ENCODE results near the gene TEX38. TPM values are rescaled to one million over a fixed set of nuclear protein-coding genes. Genes with fewer than 3 reads are reported as not detected.

The TEX38 gene
- total and polyA plus RNA-seq, 2 experiments from 2014 or later: not detected

GRCh38 chr1:46639547-46639946, 32.1 kb upstream of the TEX38 start (continued):
- TF ChIP-seq, protein P1, sequence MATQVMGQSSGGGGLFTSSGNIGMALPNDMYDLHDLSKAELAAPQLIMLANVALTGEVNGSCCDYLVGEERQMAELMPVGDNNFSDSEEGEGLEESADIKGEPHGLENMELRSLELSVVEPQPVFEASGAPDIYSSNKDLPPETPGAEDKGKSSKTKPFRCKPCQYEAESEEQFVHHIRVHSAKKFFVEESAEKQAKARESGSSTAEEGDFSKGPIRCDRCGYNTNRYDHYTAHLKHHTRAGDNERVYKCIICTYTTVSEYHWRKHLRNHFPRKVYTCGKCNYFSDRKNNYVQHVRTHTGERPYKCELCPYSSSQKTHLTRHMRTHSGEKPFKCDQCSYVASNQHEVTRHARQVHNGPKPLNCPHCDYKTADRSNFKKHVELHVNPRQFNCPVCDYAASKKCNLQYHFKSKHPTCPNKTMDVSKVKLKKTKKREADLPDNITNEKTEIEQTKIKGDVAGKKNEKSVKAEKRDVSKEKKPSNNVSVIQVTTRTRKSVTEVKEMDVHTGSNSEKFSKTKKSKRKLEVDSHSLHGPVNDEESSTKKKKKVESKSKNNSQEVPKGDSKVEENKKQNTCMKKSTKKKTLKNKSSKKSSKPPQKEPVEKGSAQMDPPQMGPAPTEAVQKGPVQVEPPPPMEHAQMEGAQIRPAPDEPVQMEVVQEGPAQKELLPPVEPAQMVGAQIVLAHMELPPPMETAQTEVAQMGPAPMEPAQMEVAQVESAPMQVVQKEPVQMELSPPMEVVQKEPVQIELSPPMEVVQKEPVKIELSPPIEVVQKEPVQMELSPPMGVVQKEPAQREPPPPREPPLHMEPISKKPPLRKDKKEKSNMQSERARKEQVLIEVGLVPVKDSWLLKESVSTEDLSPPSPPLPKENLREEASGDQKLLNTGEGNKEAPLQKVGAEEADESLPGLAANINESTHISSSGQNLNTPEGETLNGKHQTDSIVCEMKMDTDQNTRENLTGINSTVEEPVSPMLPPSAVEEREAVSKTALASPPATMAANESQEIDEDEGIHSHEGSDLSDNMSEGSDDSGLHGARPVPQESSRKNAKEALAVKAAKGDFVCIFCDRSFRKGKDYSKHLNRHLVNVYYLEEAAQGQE (IDR thresholded peaks at IDR 0.05; ENCODE audit: unreplicated experiment): no peak
- TF ChIP-seq POLR2AphosphoS5 (IDR thresholded peaks at IDR 0.05; ENCODE audit: low read depth): no peak
- TF ChIP-seq, protein P2, sequence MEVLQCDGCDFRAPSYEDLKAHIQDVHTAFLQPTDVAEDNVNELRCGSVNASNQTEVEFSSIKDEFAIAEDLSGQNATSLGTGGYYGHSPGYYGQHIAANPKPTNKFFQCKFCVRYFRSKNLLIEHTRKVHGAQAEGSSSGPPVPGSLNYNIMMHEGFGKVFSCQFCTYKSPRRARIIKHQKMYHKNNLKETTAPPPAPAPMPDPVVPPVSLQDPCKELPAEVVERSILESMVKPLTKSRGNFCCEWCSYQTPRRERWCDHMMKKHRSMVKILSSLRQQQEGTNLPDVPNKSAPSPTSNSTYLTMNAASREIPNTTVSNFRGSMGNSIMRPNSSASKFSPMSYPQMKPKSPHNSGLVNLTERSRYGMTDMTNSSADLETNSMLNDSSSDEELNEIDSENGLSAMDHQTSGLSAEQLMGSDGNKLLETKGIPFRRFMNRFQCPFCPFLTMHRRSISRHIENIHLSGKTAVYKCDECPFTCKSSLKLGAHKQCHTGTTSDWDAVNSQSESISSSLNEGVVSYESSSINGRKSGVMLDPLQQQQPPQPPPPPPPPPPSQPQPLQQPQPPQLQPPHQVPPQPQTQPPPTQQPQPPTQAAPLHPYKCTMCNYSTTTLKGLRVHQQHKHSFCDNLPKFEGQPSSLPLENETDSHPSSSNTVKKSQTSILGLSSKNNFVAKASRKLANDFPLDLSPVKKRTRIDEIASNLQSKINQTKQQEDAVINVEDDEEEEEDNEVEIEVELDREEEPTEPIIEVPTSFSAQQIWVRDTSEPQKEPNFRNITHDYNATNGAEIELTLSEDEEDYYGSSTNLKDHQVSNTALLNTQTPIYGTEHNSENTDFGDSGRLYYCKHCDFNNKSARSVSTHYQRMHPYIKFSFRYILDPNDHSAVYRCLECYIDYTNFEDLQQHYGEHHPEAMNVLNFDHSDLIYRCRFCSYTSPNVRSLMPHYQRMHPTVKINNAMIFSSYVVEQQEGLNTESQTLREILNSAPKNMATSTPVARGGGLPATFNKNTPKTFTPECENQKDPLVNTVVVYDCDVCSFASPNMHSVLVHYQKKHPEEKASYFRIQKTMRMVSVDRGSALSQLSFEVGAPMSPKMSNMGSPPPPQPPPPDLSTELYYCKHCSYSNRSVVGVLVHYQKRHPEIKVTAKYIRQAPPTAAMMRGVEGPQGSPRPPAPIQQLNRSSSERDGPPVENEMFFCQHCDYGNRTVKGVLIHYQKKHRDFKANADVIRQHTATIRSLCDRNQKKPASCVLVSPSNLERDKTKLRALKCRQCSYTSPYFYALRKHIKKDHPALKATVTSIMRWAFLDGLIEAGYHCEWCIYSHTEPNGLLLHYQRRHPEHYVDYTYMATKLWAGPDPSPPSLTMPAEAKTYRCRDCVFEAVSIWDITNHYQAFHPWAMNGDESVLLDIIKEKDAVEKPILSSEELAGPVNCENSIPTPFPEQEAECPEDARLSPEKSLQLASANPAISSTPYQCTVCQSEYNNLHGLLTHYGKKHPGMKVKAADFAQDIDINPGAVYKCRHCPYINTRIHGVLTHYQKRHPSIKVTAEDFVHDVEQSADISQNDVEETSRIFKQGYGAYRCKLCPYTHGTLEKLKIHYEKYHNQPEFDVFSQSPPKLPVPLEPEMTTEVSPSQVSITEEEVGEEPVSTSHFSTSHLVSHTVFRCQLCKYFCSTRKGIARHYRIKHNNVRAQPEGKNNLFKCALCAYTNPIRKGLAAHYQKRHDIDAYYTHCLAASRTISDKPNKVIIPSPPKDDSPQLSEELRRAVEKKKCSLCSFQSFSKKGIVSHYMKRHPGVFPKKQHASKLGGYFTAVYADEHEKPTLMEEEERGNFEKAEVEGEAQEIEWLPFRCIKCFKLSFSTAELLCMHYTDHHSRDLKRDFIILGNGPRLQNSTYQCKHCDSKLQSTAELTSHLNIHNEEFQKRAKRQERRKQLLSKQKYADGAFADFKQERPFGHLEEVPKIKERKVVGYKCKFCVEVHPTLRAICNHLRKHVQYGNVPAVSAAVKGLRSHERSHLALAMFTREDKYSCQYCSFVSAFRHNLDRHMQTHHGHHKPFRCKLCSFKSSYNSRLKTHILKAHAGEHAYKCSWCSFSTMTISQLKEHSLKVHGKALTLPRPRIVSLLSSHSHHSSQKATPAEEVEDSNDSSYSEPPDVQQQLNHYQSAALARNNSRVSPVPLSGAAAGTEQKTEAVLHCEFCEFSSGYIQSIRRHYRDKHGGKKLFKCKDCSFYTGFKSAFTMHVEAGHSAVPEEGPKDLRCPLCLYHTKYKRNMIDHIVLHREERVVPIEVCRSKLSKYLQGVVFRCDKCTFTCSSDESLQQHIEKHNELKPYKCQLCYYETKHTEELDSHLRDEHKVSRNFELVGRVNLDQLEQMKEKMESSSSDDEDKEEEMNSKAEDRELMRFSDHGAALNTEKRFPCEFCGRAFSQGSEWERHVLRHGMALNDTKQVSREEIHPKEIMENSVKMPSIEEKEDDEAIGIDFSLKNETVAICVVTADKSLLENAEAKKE (CRISPR knock-in tag; IDR thresholded peaks at IDR 0.05): no peak

DNA sequence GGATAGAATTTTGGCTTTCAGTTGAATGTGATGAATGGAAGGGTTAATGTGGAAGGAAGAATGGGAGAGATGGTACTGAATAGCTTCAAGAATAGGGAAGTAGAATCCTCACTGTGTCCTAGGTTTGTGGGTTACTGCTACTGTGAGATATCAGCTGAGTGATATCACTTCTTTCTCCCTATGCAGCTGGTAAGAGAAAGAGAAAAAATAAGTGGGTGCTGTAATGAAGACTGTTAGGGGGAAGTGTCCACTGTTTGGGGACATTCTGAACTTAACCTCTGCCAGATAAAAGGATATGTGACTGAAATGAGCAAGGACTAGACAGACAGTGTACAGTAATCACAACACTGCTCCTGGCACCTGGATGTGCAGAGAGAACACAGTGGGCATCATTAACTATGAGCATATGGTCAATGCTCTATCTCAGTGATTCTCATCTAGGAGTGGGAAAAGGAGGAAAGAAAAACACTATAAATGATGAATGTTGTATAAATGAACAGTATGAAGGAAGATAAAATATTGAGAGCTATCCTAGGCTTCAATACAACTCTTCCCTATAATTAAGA, 29.5 kb upstream of the TEX38 start:
- no peaks in the 10 kb centered on the region for H3K4me1 ChIP-seq (ENCODE audit: insufficient read depth)
- H3K9me2 ChIP-seq (ENCODE audit: insufficient read depth): no peaks in the 10 kb centered on the region
- Mint-ChIP-seq H3K9me3 (no peaks in the 10 kb centered on the region), H3K4me3 (no peak overlapping the region), H3K27me3 (ENCODE audit: insufficient read depth, low read depth, poor library complexity) (no peaks in the 10 kb centered on the region), H3K36me3 (ENCODE audit: low read depth) (peaks cover 5% of the 10 kb centered on the region; the same call in 2 of the 3 replicates), H3K4me1 (no peaks in the 10 kb centered on the region), H3K27ac (no peak overlapping the region)
- no peak overlapping the region for H3K4me2 ChIP-seq
- peaks cover under 1% of the 10 kb centered on the region; the same call in 1 of the 2 replicates for H3K36me3 ChIP-seq (ENCODE audit: insufficient read depth)
- no peaks in the 10 kb centered on the region for H3F3A ChIP-seq (replicated peaks; ENCODE audit: low read depth)
- H2AFZ ChIP-seq: no peak overlapping the region
- no peak for DNase-seq (ENCODE audit: low spot score)
- no peaks in the 10 kb centered on the region; the same call in 1 of the 2 replicates for H4K20me1 ChIP-seq (replicated peaks; ENCODE audit: insufficient read depth)
- no peak for TF ChIP-seq CREB1 (CRISPR knock-in tag; IDR thresholded peaks at IDR 0.05; ENCODE audit: low read depth)
- TF ChIP-seq, protein P3, sequence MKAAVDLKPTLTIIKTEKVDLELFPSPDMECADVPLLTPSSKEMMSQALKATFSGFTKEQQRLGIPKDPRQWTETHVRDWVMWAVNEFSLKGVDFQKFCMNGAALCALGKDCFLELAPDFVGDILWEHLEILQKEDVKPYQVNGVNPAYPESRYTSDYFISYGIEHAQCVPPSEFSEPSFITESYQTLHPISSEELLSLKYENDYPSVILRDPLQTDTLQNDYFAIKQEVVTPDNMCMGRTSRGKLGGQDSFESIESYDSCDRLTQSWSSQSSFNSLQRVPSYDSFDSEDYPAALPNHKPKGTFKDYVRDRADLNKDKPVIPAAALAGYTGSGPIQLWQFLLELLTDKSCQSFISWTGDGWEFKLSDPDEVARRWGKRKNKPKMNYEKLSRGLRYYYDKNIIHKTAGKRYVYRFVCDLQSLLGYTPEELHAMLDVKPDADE (IDR thresholded peaks at IDR 0.05): no peak
- no peak overlapping the region for H3K4me3 ChIP-seq
- no peak for ATAC-seq
- H3K27me3 ChIP-seq (ENCODE audit: insufficient read depth): no peaks in the 10 kb centered on the region
- no peak overlapping the region for H3K27ac ChIP-seq (ENCODE audit: low read depth)
- H3K79me2 ChIP-seq (replicated peaks; ENCODE audit: insufficient read depth): no peaks in the 10 kb centered on the region
